HG02970 (cell line): Measurements from ENCODE around the gene RAB11A.
A peak's percentile ranks its signal among the peaks of the same experiment; 100 is the strongest.

ENCODE experiments used
- ATAC-seq: cut with Tn5 transposase; IDR thresholded peaks from one replicate; pipeline ENCODE4 v1.9.1; 2021; ENCODE audit warnings: mild to moderate bottlenecking, moderate library complexity, moderate number of reproducible peaks; ENCODE audit not compliant: unreplicated experiment, low FRiP score

RAB11A gene

GRCh38 chr15:65914981-65915925 lies 46.0 kb downstream of the RAB11A start:
- no peak for ATAC-seq

GRCh38 chr15:65916041-65916663 lies 46.9 kb downstream of the RAB11A start:
- ATAC-seq, result no peak

DNA sequence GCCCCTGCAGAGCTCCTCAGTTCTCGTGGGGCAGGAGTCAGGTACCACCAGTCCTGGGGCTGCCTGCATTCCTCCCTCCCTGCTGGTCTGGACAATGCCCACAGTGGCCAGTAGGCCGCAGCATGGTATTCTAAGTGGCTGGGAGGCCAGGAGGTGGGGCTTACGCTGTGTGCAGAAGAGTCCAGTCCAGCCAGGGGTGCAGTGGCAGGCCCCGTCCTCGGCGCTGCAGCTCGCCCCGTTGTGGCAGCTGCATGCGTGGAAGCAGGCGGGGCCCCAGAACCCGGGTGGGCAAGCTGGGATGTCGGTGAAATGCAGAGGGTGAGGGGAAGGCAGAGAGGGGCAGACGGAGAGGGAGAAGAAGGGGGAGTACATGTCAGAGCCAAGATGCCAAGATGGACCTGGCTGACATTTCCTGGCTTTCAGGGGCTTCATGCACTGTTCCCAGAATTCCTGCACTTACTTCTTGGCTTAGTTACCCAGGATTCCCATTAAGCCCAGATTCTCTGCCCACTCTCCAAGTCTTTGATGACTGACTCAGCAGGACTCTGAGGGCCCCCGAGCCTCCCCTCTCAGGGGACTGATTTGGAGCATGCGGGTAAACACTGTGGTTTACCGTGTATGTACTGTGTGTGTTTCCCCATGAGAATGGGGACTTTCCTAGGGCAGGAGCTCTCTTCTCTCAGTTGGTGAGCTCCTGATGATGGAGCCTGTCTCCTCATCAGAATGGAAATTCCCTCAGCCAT lies 47.5 kb downstream of the RAB11A start:
- ATAC-seq, result peak; percentile 43

GRCh38 chr15:65917407-65917756 lies 48.1 kb downstream of the RAB11A start:
- ATAC-seq, result no peak

GRCh38 chr15:65917936-65918335 lies 48.6 kb downstream of the RAB11A start:
- ATAC-seq, result no peak

GRCh38 chr15:65918357-65918920 lies 49.1 kb downstream of the RAB11A start:
- ATAC-seq, result no peak

GRCh38 chr15:65918945-65919344 lies 49.7 kb downstream of the RAB11A start:
- ATAC-seq, result no peak

DNA sequence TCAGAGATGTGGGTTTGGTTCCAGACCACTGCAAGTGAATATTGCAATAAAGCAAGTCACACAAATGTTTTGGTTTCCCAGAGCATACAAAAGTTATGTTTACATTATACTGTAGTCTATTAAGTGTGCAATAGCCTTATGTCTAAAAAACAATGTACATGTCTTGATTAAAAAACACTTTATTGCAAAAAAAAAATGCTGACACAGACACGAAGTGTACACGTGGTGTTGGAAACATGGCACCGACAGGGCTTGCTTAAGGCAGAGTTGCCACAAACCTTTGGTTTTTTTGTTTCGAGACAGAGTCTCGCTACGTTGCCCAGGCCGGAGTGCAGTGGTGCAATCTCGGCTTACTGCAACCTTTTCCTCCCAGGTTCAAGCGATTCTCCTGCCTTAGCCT lies 50.1 kb downstream of the RAB11A start:
- no peak for ATAC-seq

DNA sequence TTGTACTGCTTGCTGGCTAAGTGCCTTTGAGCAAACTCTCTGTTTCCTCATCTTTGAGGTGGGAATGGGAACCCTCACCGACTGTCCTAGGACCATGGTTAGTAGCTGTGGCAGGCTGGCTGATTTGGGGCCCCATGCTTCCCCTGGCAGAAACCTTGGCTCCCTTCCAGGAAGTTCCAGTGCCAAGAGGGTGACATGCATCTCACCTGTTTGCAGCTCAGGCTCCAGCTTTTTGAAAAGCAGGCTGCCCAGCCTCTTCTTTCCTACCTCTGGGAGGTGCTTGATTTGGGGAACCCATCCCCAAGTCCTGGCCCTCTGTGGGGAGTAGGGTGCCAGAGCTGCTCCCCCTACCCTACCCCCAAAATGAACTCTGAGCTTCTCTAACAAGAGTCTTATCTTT lies 50.8 kb downstream of the RAB11A start:
- no peak for ATAC-seq

DNA sequence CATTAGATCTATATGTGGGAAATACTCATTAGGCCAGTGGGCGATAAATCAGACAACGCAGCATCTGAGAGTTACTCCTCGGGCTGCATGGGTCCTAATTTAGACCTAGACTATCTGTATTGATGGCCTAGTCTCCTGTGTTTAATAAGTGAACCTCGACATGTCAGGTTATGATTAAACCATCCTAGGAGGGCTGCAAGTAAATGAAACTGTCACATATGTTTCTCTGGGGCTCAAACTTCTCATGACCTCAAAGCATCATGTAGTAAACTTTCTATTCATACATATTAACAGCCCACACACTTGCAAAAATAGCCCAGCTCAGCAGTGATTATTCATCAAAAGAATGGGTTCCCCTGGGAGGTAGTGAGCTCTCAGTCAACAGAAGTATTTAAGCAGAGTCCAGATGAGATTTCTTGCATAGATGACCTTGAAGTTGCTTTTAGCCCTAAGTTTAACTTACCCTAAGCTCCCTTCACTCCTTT lies 51.6 kb downstream of the RAB11A start:
- ATAC-seq, result no peak

DNA sequence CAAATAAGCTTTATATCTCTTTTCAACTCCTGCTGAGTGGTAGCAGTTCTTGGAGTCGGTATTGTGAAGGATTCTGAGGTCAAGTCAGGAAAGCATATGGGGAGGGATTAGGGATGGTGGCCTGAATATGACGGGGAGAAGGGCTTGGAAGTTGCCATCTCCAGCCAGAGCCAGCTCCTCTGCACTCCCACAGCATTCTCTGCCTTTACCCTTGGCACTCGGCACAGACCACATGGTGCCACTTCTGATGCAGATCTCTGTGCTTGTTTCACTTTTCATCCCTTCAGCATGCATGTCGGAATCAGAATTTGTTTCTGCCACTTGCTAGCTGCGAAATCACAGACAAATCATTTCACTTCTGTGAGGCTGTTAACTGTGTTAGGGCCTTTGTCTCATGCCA lies 52.5 kb downstream of the RAB11A start:
- ATAC-seq, result no peak

DNA sequence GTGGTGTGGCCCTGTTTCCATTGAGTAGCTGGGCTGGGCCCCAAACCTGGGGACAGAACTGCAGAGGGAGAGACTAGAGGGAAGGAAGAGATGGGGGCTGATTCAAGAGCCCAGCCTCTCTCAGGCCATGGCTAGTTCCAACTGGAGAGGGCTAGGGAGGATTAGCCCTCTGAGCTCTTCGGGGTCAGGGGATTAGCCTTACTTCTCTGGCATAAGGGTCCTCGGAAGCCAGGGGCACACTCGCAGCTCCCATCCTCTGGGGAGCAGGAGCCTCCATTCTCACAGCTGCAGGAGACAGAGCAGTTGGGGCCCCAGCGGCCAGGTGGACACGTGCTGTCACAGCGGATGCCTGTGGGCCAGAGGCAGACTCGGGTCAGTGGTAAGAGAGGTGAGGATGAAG lies 53.3 kb downstream of the RAB11A start:
- ATAC-seq, result no peak

- ATAC-seq, result no peak
Measured at GRCh38 chr15:65923264-65923663, 54.0 kb downstream of the RAB11A start.

- no peak for ATAC-seq
Measured at GRCh38 chr15:65924004-65924403, 54.7 kb downstream of the RAB11A start.

- no peak for ATAC-seq
Measured at GRCh38 chr15:65925338-65925737, 56.0 kb downstream of the RAB11A start.

DNA sequence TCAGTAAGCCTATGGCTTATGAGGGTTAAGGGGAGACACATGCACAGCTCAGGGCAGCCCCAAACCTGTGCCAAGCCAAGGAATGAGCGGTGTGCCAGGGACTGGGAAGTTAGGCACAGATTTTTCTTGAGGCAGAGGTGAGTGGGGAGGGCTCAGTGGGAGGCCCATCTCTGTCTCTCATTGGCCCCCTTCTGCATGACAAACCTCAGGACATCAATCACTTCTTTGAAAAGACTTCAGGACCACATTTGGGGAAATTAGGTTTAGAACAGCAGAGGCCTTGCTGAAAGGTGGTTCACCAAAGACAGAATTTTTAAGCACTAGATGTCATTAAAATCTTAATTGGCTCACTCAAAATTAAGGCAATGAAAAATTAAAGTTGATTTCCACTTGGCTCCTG lies 57.2 kb downstream of the RAB11A start:
- no peak for ATAC-seq

GRCh38 chr15:65926899-65927298 lies 57.6 kb downstream of the RAB11A start:
- ATAC-seq, result no peak

DNA sequence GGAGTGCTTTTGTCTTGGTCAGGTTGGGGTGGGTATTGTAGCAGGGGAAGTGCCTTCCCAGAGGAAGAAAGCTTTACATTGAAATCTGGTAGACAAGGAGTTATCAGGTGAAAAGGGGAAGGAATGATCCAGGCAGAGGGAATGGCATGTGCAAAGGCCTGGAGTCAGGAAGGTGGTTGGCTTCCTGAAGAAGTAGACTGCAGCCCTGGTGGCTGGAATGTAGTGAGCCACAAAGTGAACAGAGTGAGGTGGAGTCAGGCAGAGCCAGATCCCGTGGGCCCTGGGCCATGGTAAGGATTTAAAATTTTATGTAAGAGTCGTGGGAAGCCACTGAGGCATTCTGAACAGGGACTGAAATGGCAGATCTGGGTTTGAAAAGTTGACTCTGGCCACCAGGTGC lies 58.3 kb downstream of the RAB11A start:
- ATAC-seq, result no peak

DNA sequence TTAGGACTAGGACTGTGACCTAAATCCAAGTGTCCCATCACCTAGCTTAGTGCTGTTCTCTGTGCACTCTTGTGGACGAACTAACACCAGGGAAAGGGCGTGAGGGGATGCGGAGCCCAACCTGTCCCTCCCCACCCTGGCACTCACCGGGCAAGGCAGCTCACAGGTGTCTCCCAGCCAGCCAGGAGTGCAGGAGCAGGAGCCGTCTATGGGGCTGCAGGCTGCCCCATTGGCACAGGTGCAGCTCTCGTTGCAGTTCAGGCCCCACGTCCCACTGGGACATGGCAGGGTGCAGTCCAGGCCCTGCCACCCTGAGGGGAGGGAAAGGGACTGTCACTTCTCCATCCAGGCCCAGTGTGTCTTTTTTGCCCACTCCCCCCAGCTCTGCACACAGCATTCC lies 60.3 kb downstream of the RAB11A start:
- ATAC-seq, result no peak

DNA sequence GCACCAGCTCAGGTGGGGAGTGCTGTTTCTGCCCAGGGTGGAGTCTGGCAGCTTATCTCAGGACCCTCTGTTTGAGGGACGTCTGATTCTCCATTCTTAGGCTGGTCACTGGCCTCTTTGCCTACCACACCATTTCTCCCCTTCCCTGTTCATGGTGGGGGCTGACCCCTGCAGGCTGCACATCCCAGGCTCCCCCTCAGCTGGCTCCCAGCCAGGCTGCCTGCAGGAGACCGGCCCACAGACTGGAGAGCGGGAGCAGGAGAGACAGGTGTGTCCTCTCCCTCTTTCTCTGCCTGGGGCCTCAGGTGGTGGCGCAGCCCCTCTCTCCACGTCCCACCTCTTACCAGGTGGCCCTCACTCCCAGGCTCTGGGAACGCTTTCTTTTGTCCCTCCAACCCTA lies 60.8 kb downstream of the RAB11A start:
- ATAC-seq, result no peak

DNA sequence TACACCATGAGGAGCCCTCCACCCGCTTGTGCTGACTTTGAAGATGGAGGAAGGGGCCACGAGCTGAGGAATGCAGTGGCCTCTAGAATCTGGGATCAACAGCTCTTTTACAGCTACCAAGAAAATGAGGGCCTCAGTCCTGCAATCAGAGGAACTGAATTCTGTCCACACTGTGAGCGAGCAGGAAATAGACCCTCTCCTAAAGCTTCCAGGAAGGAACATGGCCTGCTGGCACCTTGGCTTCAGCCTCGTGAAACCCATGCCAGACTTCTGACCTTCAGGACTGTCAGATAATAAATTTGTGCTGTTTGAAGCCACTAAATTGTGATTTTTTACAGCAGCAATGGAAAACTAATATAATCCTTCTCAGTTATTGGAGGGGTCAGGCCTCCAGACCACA lies 61.9 kb downstream of the RAB11A start:
- ATAC-seq, result no peak
